Astrocyte of the spinal cord (primary cell): ENCODE results near the gene C3orf22.

ENCODE experiments used
- DNase-seq: peaks from one replicate; pipeline ENCODE4 v3.0.0; 2011; ENCODE audit warnings: low read depth, low spot score
- H3K4me3 ChIP-seq: 2 replicates; pipeline ENCODE4 v1.5.1; 2011; ENCODE audit warnings: low read depth, mild to moderate bottlenecking, low read length, moderate library complexity
- in situ Hi-C: cut with HindIII; loops from 2 replicates; pipeline ENCODE4 v1.10.0; 2017; ENCODE audit warnings: low sequenced_read_pairs
- TF ChIP-seq, protein P1 (sequence below): IDR thresholded peaks from 2 replicates; pipeline ENCODE4 v1.5.1; 2012; ENCODE audit warnings: low read depth, mild to moderate bottlenecking, low read length, inconsistent platforms

Gene C3orf22

GRCh38 chr3:126517986-126518778 lies 40.5 kb downstream of the C3orf22 start:
- no peak for DNase-seq
- in situ Hi-C loops = no loop called here

GRCh38 chr3:126517291-126517951 lies 41.3 kb downstream of the C3orf22 start, which contains the start of gene UROC1:
Gene UROC1 (minus strand): TSS chr3:126517773. CDS start chr3:126517719, 54 bp downstream.
- TF ChIP-seq, protein P1, sequence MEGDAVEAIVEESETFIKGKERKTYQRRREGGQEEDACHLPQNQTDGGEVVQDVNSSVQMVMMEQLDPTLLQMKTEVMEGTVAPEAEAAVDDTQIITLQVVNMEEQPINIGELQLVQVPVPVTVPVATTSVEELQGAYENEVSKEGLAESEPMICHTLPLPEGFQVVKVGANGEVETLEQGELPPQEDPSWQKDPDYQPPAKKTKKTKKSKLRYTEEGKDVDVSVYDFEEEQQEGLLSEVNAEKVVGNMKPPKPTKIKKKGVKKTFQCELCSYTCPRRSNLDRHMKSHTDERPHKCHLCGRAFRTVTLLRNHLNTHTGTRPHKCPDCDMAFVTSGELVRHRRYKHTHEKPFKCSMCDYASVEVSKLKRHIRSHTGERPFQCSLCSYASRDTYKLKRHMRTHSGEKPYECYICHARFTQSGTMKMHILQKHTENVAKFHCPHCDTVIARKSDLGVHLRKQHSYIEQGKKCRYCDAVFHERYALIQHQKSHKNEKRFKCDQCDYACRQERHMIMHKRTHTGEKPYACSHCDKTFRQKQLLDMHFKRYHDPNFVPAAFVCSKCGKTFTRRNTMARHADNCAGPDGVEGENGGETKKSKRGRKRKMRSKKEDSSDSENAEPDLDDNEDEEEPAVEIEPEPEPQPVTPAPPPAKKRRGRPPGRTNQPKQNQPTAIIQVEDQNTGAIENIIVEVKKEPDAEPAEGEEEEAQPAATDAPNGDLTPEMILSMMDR = no peak
- H3K4me3 ChIP-seq = no peak within 1 kb of the TSS
- in situ Hi-C loops = no loop called here
- DNase-seq = no peak

More at GRCh38 chr3:126517986-126518778, 40.5 kb downstream of the C3orf22 start:
- H3K4me3 ChIP-seq = no peak overlapping the region
- TF ChIP-seq, protein P1 = no peak

DNA sequence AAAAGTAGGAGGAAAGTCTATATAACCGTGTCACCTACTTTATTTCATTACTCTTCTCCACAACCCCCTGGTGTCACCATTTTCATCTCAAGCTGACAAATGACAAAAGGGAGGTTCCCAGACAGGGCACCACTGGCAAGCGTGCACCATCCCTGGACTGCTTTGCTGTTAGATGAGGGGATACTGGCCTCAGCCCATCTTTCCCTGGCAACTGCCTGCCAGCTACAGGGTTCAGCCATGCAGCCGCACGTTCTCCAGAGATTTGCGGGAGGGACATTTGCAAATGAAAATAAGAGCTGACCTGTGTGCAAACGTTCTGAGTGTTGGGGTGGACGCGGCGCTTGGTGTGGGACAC lies 41.8 kb downstream of the C3orf22 start:
- no peak for DNase-seq
- TF ChIP-seq, protein P1 = no peak
- H3K4me3 ChIP-seq = no peak overlapping the region
- in situ Hi-C loops = no loop called here

DNA sequence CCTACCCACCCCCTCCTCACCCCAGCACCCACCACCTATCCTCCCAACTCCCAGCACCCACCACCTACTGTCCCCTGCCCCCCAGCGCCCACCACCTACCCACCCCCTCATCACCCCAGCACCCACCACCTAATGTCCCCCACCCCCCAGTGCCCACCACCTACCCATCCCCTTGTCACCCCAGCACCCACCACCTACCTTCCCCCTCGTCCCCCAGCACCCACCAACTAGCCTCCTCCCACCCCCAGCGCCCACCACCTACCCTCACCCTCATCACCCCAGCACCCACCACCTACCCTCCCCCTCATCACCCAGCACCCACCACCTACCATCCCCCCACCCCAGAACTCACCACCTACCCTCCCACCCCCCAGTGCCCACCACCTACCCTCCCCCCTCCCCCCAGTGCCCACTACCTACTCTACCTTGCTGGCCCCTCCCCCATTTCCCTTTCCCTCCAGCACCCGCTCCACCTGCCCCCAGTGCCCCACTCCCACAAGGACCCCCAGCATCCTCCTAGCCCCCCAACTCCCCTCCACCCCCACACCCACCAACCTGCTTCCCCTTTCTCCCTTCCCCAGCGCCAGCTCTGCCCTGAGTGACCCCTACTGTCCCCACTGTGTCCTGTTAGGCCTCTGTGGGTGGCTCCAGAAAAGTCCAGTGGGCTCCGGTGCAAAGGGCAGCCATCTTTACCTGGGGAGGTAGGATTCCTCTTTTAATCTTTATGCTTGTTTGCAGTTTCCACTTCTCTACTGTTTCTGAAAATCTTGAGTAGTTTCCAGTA lies 42.4 kb downstream of the C3orf22 start:
- no peak overlapping the region for H3K4me3 ChIP-seq
- TF ChIP-seq, protein P1 = no peak
- no peak for DNase-seq
- in situ Hi-C loops = no loop called here

- TF ChIP-seq, protein P1 = no peak
- in situ Hi-C loops = no loop called here
- no peak overlapping the region for H3K4me3 ChIP-seq
- DNase-seq = no peak
Observed at GRCh38 chr3:126515066-126515706, 43.5 kb downstream of the C3orf22 start.

DNA sequence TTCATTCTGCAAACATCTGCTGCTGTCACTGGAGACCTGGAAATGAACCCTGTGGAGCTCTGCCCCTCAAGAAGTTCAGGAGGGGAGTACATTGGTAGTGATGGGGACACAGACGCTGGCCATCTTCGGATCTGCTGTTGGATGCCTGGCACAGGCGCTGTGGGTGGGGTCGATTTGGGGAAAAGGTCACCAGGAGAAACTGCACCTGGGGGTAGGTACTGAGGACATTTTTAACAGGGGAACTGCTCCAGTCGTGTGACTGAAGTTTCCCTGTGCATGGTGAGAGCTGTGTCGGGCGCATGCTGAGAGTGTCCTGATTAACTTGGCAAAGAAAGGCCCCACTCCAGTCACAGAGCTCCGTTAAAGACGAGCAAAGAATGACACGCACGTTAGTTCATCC lies 44.6 kb downstream of the C3orf22 start:
- no peak for DNase-seq
- no peak overlapping the region for H3K4me3 ChIP-seq
- in situ Hi-C loops = no loop called here
- TF ChIP-seq, protein P1 = no peak
